M059J (cell line): ENCODE measurements around the gene DPP6. TPM values are rescaled to one million over a fixed set of nuclear protein-coding genes. Genes with fewer than 3 reads are reported as not detected.
"Not testable (repeated sequence)": the region's sequence is repeated elsewhere in the genome, so short reads cannot be mapped to it uniquely, and the experiment has no call there.

Source experiments
- DNase-seq: peaks from one replicate; pipeline ENCODE4 v3.0.0-alpha.2; 2012; ENCODE audit warnings: low read depth
- total RNA-seq: library from RNA; depleted of rRNA; stranded (reverse); fragments of >200 nt; shearing (Covaris generic); gene quantifications from 2 replicates; pipeline ENCODE4 v1.2.3, GENCODE V29; 2014

Gene DPP6
- total RNA-seq, 1 experiment from 2014 or later = not detected

DNA sequence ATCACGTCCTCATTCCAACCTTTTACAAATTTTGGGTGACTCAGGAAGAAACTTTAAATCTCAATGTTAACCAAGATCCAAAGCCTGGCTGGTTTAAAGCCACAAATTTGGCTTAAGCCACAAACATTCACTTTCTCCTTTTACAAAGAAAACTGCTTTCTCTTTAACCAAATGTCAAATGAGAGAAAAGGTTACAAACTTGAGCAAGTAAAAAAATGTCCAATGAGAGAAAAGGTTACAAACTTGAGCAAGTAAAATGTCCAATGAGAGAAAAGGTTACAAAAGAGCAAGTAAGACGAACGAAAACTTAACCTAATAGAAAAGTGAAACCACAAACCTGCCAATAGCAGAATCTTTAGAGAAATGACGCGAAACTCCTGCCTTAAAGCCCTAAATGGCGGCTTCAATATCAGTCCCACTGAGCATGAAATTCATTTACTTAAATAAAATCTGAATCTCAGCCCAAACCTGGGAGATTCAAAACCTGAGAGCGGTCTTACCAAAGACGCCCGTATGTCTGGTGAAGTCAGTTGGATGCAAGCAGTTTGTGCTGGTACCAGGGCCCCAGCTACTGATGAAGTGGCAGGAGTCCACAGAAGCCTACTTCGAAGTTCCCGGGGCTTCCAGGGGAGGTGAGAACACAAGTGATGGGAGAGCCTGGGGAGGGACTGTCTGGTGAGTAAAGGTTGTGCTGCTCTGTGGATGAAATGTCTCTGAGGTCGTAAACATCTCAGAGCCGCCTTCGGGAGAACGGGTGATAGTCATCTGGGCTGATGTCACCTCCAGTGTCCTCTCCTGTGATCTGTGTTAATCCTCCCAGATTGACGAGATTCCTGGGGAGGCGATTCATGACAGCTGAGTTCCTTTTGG is 876.2 kb downstream of the DPP6 start:
- peak; percentile 95 for DNase-seq

DNA sequence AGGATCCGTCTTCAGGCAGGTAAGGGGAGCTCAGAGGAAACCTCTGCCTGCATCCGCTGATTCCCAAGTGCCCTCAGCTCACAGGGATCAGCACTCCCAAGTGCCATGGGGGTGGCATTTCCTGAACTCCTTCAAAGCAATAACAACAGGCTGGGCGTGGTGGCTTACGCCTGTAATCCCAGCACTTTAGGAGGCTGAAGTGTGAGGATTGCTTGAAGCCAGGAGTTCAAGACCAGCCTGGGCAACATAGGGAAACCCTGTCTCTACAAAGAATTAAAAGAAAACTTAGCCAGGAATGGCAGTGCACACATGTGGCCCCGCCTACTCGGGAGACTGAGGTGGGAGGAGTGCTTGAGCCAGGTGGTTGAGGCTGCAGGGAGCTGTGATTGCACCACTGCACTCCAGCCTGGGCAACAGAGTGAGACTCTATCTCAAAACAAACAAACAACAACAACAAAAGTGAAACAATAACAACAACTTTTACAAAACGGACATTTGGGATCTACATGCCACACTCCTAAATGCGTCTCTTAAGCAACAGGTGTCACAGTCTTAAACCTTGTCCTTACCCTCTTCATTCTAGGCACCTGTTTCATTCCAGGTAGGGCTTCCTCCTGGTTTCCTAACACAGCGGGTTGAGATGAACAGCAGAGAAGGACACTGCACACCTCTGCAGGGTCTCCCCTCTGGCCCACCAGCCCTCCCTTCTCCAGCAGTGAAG is 877.0 kb downstream of the DPP6 start:
- no peak for DNase-seq

DNA sequence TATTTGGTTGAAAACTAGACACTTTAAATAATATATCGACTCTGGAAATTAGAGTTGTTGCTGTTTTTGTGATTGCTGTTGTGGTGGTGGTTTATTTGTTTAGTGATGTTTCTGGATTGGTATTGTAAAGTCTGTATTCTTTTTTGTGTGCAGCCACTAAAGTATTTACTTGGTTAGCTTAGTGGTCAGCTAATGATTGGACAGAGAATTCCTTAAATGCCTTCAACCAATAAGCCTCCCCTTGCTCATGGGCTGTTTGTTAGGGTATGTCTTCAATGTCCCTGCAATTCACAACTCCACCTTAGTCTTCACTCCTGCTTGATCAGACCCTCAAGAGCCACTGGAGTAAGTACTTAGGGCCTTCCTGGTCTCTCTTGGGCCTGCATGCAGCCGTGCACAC is 879.7 kb downstream of the DPP6 start:
- peak; percentile 6 for DNase-seq

DNA sequence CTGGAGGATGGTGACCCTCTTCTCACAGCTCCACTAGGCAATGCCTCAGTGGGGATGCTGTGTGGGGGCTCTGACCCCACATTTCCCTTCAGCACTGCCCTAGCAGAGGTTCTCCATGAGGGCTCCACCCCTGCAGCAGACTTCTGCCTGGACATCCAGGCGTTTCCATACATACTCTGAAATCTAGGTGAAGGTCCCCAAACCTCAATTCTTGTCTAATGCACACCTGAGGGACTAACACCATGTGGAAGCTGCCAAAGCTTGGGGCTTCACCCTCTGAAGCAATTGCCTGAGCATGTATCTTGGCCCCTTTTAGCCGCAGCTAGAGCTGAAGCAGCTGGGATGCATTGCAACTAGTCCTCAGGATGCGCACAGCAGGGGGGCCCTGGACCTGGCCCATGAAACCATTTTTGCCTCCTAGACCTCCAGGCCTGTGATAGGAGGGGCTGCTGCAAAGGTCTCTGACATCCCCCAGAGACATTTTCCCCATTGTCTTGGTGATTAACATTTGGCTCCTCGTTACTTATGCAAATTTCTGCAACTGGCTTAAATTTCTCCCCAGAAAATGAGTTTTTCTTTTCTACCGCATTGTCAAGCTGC is 882.3 kb downstream of the DPP6 start:
- not testable (repeated sequence) for DNase-seq

DNA sequence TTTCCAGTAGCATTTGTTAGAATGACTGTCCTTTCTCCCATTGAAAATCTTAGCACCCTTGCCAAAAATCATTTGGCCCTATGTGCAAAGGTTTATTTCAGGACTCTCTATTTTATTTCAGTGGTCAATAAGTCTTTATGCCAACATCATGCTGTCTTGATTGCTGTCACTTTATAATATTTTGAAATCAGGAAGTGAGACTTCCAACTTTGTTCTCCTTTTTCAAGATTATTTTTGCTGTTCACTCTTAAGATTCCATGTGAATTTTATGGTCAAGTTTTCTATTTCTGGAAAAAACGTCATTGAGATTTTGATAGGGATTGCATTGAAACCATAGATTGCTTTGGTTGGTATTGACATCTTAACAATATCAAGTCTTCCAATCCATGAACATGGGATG is 885.6 kb downstream of the DPP6 start:
- DNase-seq = no peak

DNA sequence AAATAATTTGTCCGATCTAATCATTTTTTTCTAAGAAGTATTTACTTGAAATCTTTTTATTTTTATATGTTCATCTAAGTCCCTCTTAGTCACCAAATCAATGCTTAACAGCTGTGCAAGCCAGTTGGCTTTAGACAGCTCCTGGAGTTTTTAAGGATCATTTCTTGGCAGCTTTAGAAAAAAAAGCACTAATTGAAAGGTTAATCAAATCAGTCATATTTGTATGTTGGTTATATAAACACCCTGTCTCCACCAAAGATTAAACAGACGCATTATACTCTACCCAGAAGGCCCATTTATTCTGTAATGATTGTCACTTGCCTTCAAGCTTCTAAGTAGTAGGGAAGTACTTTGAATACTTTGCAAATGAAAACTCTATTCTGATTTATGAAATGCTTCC is 890.5 kb downstream of the DPP6 start:
- no peak for DNase-seq
